K562 (cell line): ENCODE measurements around the gene RIMKLA.

ENCODE experiments used
- CEBPB ChIP-seq: fragments of 450-650 bp; IDR thresholded peaks from 2 replicates; pipeline ENCODE4 v1.6.1; 2016; ENCODE audit warnings: missing genetic modification characterization, missing compliant biosample characterization
- DACH1 ChIP-seq: fragments of 450-650 bp; IDR thresholded peaks from 2 replicates; pipeline ENCODE4 v1.6.1; 2018; ENCODE audit not compliant: partially characterized antibody
- GTF2F1 ChIP-seq: IDR thresholded peaks from 2 replicates; pipeline ENCODE4 v1.6.1; 2011; ENCODE audit warnings: low read depth, low read length, improper control_type of control experiment
- NR1H2 ChIP-seq: sonication (generic); formaldehyde crosslinking; IDR thresholded peaks from 2 replicates; pipeline ENCODE4 v1.4.0; 2020; ENCODE audit warnings: mild to moderate bottlenecking, missing genetic modification reagents
- PHB2 ChIP-seq: fragments of 450-650 bp; IDR thresholded peaks from 2 replicates; pipeline ENCODE4 v1.6.1; 2017; ENCODE audit warnings: low read depth
- RAD21 ChIP-seq, 2 experiments: fragments of 250-450 bp in 1 of 2; fragments of 450-650 bp in 1 of 2; sonication (Bioruptor Pico) in 1 of 2; formaldehyde crosslinking in 1 of 2; IDR thresholded peaks in 1 of 2; conservative IDR thresholded peaks in 1 of 2; 2 replicates each; pipeline versions ENCODE4 v1.4.0 to v1.8.0; 2020 to 2022; ENCODE audit warnings: mild to moderate bottlenecking in 2 of 2, moderate library complexity in 1 of 2
- RBM22 ChIP-seq: fragments of 200-400 bp; formaldehyde crosslinking; IDR thresholded peaks from 2 replicates; pipeline ENCODE4 v1.6.1; 2018; ENCODE audit warnings: low read length, low read depth; ENCODE audit not compliant: poor library complexity, severe bottlenecking
- TEAD4 ChIP-seq, 2 experiments: sonication (generic) in 1 of 2; formaldehyde crosslinking in 1 of 2; IDR thresholded peaks; 2 replicates each; pipeline versions ENCODE4 v1.6.1 to v1.8.0; 2012 to 2022; ENCODE audit warnings: borderline replicate concordance in 1 of 2, inconsistent platforms in 1 of 2, low read length in 1 of 2, mild to moderate bottlenecking in 1 of 2, missing genetic modification reagents in 1 of 2
- ZNF431 ChIP-seq: sonication (generic); formaldehyde crosslinking; IDR thresholded peaks from 2 replicates; pipeline ENCODE4 v1.8.0; 2022; ENCODE audit warnings: mild to moderate bottlenecking, missing genetic modification reagents
- ZNF778 ChIP-seq: fragments of 450-650 bp; formaldehyde crosslinking; IDR thresholded peaks from 2 replicates; pipeline ENCODE4 v1.4.0; 2020; ENCODE audit warnings: mild to moderate bottlenecking, moderate library complexity
- TF ChIP-seq, protein P1 (sequence below): sonication (generic); formaldehyde crosslinking; IDR thresholded peaks from 2 replicates; pipeline ENCODE4 v1.8.0; 2022; ENCODE audit warnings: mild to moderate bottlenecking, low read depth, missing genetic modification reagents
- TF ChIP-seq, protein P2 (sequence below): sonication (generic); formaldehyde crosslinking; IDR thresholded peaks from 2 replicates; pipeline ENCODE4 v1.8.0; 2022; ENCODE audit warnings: missing genetic modification reagents, mild to moderate bottlenecking, borderline replicate concordance
- TF ChIP-seq, protein P3 (sequence below), 3 experiments: IDR thresholded peaks in 2 of 3; conservative IDR thresholded peaks in 1 of 3; 2 replicates each; pipeline ENCODE4 v1.5.1; 2011 to 2012; ENCODE audit warnings: low read length in 3 of 3, mild to moderate bottlenecking in 3 of 3, control low read depth in 2 of 3, improper control_type of control experiment in 1 of 3, inconsistent platforms in 1 of 3, low read depth in 1 of 3, mixed read lengths in 1 of 3, moderate library complexity in 1 of 3; ENCODE audit not compliant: insufficient read depth in 2 of 3

DNA sequence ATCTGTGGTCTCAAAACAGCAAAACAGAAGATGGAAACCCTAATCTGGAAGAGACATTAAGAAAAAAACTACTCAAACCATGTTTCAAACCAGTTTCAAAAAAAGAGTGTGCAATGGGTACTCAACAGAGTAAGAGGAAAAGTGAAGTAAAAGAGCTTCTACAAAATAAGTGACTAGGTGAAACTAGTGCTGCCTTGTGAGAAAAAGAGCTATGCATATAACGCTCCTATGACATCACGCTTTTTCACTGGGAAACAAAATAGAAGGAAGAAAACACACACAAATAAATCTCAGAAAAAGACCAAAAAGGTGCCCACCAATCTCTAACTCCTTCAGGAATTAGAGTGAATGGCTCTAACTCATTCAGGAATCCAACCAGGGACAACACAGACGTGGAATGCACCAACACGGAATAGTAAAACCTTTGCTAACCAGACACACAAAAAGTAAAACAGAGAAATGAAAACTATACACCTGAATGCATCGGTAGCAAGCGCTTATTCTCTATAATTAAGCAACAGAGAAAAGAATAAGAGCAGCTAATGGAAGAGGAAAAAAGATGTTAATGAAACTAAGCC is 46.8 kb upstream of the RIMKLA start:
- TF ChIP-seq CEBPB (tag) (no peak), PHB2 (no peak), RAD21 (CRISPR knock-in tag; conservative IDR thresholded peaks at IDR 0.05 in 1 of 2, IDR thresholded peaks at IDR 0.05 in 1 of 2) (no peak), DACH1 (no peak), RBM22 (no peak), ZNF431 (CRISPR knock-in tag) (no peak), TEAD4 (IDR thresholded peaks at IDR 0.05; ENCODE audit: low read length) (no peak), TEAD4 (CRISPR knock-in tag; IDR thresholded peaks at IDR 0.05; ENCODE audit: borderline replicate concordance) (no peak), GTF2F1 (no peak), ZNF778 (CRISPR knock-in tag) (no peak), NR1H2 (CRISPR knock-in tag) (no peak)
- TF ChIP-seq, protein P1, sequence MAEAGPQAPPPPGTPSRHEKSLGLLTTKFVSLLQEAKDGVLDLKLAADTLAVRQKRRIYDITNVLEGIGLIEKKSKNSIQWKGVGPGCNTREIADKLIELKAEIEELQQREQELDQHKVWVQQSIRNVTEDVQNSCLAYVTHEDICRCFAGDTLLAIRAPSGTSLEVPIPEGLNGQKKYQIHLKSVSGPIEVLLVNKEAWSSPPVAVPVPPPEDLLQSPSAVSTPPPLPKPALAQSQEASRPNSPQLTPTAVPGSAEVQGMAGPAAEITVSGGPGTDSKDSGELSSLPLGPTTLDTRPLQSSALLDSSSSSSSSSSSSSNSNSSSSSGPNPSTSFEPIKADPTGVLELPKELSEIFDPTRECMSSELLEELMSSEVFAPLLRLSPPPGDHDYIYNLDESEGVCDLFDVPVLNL (CRISPR knock-in tag) = no peak
- TF ChIP-seq, protein P2, sequence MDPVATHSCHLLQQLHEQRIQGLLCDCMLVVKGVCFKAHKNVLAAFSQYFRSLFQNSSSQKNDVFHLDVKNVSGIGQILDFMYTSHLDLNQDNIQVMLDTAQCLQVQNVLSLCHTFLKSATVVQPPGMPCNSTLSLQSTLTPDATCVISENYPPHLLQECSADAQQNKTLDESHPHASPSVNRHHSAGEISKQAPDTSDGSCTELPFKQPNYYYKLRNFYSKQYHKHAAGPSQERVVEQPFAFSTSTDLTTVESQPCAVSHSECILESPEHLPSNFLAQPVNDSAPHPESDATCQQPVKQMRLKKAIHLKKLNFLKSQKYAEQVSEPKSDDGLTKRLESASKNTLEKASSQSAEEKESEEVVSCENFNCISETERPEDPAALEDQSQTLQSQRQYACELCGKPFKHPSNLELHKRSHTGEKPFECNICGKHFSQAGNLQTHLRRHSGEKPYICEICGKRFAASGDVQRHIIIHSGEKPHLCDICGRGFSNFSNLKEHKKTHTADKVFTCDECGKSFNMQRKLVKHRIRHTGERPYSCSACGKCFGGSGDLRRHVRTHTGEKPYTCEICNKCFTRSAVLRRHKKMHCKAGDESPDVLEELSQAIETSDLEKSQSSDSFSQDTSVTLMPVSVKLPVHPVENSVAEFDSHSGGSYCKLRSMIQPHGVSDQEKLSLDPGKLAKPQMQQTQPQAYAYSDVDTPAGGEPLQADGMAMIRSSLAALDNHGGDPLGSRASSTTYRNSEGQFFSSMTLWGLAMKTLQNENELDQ (CRISPR knock-in tag) = no peak
- TF ChIP-seq, protein P3, sequence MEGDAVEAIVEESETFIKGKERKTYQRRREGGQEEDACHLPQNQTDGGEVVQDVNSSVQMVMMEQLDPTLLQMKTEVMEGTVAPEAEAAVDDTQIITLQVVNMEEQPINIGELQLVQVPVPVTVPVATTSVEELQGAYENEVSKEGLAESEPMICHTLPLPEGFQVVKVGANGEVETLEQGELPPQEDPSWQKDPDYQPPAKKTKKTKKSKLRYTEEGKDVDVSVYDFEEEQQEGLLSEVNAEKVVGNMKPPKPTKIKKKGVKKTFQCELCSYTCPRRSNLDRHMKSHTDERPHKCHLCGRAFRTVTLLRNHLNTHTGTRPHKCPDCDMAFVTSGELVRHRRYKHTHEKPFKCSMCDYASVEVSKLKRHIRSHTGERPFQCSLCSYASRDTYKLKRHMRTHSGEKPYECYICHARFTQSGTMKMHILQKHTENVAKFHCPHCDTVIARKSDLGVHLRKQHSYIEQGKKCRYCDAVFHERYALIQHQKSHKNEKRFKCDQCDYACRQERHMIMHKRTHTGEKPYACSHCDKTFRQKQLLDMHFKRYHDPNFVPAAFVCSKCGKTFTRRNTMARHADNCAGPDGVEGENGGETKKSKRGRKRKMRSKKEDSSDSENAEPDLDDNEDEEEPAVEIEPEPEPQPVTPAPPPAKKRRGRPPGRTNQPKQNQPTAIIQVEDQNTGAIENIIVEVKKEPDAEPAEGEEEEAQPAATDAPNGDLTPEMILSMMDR (IDR thresholded peaks at IDR 0.05 in 2 of 3, conservative IDR thresholded peaks at IDR 0.05 in 1 of 3; ENCODE audit: insufficient read depth in 2 of 3, low read depth in 1 of 3, low read length in 3 of 3) = no peak; a peak in 1 of 6 replicates
